Natural killer cell treated with Interleukin-12 subunit alpha and Interleukin-12 subunit beta and Interleukin-15 and Interleukin-18, amount 100 ng/mL, for 72 hours (primary cell): ENCODE results near the gene RPS27. TPM values are rescaled to one million over a fixed set of nuclear protein-coding genes. Genes with fewer than 3 reads are reported as not detected.
"Not testable (repeated sequence)": the region's sequence is repeated elsewhere in the genome, so short reads cannot be mapped to it uniquely, and the experiment has no call there.

Experiments
- ATAC-seq, 2 donors: fragments of 150-1000 bp; cut with Tn5 transposase in 1 of 2; sonication (Bioruptor Pico), chemical (Tn5 transposase) in 1 of 2; 2 replicates each; pipeline ENCODE4 v1.10.0; 2021
- DNase-seq: peaks from one replicate; pipeline ENCODE4 v3.0.0; 2022; ENCODE audit warnings: low spot score
- H3K27ac Mint-ChIP-seq, 2 donors: 1 replicate in 1 of 2; 2 replicates in 1 of 2; pipeline ENCODE4 v1.8.0; 2022; ENCODE audit warnings: mixed read lengths in 2 of 2, mild to moderate bottlenecking in 1 of 2, moderate library complexity in 1 of 2
- H3K27me3 Mint-ChIP-seq, 2 donors: 1 replicate in 1 of 2; 2 replicates in 1 of 2; pipeline ENCODE4 v1.8.0; 2022; ENCODE audit warnings: mixed read lengths in 2 of 2
- H3K36me3 Mint-ChIP-seq: one replicate; pipeline ENCODE4 v1.8.0; 2022; ENCODE audit warnings: mixed read lengths
- H3K4me1 Mint-ChIP-seq, 2 donors: 1 replicate in 1 of 2; 2 replicates in 1 of 2; pipeline ENCODE4 v1.8.0; 2022; ENCODE audit warnings: low read depth in 2 of 2, mixed read lengths in 2 of 2, mild to moderate bottlenecking in 1 of 2
- H3K4me3 Mint-ChIP-seq: one replicate; pipeline ENCODE4 v1.8.0; 2022; ENCODE audit warnings: mixed read lengths
- H3K9me3 Mint-ChIP-seq: 2 replicates; pipeline ENCODE4 v1.8.0; 2022; ENCODE audit warnings: mixed read lengths
- total RNA-seq, 2 donors: library from RNA; stranded (reverse); gene quantifications; one replicate each; pipeline ENCODE4 v1.2.3, GENCODE V29; 2022

The RPS27 gene
- total RNA-seq, 2 donors from 2014 or later, result 370 to 905 TPM

DNA sequence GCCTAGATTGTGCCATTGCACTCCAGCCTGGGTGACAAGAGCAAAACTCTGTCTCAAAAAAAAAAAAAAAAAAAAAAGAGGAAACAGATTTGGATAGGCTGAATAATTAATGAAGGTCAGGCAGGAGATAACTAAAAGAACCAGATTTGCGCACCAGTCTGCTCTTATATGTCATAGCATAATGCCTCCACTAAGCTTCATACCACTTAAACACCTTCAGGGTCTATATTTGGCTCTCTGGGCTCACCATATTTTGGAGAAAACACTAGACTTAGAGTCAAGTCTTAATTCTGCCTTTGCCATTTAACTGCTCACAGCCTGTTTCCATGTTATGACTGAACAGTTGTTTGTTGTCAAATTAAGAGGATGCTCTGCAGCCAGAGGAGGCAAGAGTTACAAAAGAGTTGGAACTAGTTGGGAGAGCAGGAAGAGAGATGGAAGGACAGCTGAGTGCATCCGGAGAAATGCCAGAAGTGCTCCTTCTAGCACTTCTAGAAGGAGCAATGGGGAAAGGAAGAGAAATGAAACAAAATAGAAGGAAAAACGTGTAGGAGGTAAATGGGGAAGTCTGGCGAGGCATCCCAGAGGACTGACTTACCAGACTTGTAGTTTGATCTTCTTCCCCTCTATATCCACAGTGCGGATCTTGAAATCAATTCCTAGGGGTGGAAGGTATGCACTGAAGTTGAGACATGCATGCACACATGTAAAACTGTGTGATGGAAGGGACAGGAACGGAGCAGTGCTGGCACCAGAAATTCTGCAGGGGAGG lies 6.3 kb upstream of the RPS27 start:
- ATAC-seq (no peak), DNase-seq (peak; percentile 22)
- peak overlapping the region in 1 of 2 donors; percentile 1 for H3K27ac Mint-ChIP-seq
- peaks cover 18 to 29% of the 10 kb centered on the region in 2 donors for H3K4me1 Mint-ChIP-seq
- peaks cover 11 to 18% of the 10 kb centered on the region in 2 donors for H3K27me3 Mint-ChIP-seq
- no peaks in the 10 kb centered on the region for H3K36me3 Mint-ChIP-seq
- no peaks in the 10 kb centered on the region for H3K9me3 Mint-ChIP-seq
- peak overlapping the region; percentile 18 for H3K4me3 Mint-ChIP-seq

DNA sequence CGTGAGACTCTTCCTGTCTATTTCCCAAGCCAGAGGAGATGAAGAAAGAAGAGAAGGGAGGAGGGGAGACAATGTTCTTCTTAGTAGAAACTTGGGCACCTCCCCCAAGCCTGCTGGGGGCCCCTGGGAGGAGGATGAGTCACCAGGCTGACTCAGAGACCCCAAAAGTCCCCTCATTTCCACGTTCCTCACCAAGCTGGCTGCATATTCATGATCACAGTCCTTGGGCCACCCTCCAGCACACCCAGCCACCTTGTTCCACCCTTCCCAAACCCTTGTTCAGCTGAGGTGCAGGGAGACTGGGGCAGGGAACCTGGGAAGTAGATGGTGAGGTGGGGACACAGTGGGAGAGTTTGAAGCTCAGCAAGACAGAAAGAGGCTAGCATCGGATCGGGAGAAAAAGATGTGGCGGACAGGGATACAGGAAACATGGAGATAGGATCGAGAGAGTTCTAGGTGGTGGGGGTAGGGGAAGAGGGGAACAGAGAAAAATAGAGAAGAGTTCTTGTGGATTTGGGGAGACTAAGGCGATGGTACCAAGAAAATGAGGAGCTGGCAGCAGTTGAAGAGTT lies 5.1 kb upstream of the RPS27 start:
- Mint-ChIP-seq H3K9me3 (peaks cover 2% of the 10 kb centered on the region), H3K4me3 (peak overlapping the region; percentile 82), H3K27ac (peak overlapping the region; percentile 61 to 65), H3K36me3 (no peaks in the 10 kb centered on the region), H3K4me1 (peaks cover 24 to 37% of the 10 kb centered on the region in 2 donors), H3K27me3 (peaks cover 11 to 18% of the 10 kb centered on the region in 2 donors)
- ATAC-seq, result peak; percentile 60 to 69
- no peak for DNase-seq

DNA sequence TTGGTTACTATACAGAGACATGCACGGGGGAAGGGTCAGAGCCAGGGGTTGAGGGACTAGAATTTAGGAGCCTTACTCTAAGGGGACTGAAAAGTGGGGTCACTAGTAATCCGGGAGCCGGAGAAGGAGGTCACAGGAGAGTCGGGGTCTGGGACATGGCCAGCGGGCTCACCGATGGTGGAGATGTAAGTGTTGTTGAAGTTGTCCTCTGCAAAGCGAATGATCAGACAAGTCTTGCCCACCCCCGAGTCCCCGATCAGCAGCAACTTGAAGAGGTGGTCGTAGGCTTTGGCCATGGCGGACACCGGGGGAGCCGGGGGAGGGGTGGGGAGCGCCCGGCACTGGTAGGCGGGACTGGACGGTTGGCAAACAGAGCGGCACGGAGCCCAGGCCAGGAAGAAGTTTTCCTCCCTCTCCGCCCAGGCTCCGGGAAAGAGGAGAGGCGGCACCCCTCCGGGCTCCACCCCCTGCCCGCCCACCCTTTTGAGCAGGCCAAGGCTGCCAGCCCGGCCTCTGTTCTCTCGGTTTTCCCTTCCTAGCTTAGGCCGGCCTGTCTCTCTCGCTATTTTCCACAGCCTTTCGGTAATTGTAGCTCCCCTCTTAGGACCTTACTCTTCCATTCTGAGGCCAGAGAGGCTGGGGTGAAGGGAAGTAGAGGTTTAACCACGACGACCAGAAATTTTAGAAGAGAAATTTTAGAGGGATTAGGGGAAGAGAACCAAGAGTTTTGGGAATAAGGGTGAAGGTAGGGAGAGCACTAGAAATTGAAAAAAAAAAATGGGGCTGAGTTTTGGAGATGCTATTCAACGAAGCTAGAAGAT lies 4.4 kb upstream of the RPS27 start, which contains the start of gene RAB13:
Gene RAB13, minus strand, starts transcription at position 399 of the 821 bp plus-strand sequence. Its CDS starts 103 bp downstream, at position 296.
- H3K27ac Mint-ChIP-seq, result peak within 1 kb of the TSS; percentile 61 to 65
- peaks cover 2% of the 10 kb centered on the region for H3K9me3 Mint-ChIP-seq
- no peak for ATAC-seq
- peaks cover 2% of the 10 kb centered on the region for H3K36me3 Mint-ChIP-seq
- H3K4me3 Mint-ChIP-seq, result peak within 1 kb of the TSS; percentile 82
- H3K4me1 Mint-ChIP-seq, result peaks cover 28 to 41% of the 10 kb centered on the region in 2 donors
- H3K27me3 Mint-ChIP-seq, result peaks cover 11 to 18% of the 10 kb centered on the region in 2 donors
- no peak for DNase-seq

DNA sequence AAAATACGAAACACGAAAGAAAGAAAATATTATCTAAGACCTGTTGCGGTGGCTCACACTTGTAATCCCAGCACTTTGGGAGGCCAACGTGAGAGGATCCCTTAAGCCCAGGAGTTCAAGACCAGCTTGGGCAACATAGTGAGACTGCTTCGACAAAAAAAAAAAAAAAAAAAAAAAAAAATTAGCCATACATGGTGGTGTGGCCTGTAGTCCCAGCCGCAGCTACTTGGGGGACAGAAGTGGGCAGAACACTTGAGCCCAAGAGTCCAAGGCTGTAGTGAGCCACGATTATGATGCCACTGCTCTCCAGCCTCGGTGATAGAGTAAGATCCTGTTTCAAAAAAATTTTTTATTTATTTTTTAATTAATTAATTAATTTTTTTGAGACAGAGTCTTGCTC lies 2.9 kb upstream of the RPS27 start:
- no peak for ATAC-seq
- H3K9me3 Mint-ChIP-seq, result peaks cover 2% of the 10 kb centered on the region
- H3K4me3 Mint-ChIP-seq, result no peak overlapping the region
- no peak for DNase-seq
- peaks cover 11 to 18% of the 10 kb centered on the region in 2 donors for H3K27me3 Mint-ChIP-seq
- H3K27ac Mint-ChIP-seq, result peak overlapping the region in 1 of 2 donors; percentile 65
- H3K4me1 Mint-ChIP-seq, result peaks cover 40 to 54% of the 10 kb centered on the region in 2 donors
- H3K36me3 Mint-ChIP-seq, result peaks cover 16% of the 10 kb centered on the region

DNA sequence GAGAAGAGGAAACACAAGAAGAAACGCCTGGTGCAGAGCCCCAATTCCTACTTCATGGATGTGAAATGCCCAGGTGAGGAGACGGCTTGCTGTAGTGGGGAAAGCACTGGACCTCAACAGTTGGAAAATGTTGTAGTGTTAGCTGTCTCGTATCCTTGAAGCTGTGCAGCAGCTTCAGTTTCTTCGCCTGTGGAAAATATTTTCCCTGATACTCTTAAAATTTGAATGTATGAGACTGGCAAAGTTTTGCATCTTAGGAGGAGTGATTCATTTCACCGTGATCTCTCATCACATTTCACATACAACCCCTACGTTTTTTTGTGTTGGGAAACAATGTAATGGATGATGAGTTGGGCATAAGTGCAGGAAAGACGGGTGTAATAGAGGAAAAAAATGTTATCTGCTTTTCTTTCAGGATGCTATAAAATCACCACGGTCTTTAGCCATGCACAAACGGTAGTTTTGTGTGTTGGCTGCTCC lies 629 bp downstream of the RPS27 start:
- Mint-ChIP-seq H3K4me1 (peaks cover 42 to 45% of the 10 kb centered on the region in 2 donors), H3K36me3 (peaks cover 24% of the 10 kb centered on the region), H3K27ac (peak overlapping the region; percentile 95 to 98)

DNA sequence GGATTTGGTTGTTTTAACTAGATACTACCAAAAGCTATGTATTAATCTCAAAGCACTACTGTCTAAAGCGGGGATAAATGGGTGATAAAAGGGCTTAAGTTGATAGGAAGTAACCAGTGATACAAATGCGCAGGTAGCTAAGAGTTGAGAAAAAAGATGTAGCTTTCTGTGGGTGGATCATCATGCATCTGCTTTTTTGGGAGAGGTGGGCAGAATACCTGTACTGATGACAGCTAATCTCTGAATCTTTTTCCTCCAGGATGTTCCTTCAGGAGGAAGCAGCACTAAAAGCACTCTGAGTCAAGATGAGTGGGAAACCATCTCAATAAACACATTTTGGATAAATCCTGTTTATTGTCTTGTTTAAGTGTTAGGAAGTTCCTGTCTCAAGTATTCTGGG lies 1.2 kb downstream of the RPS27 start:
- Mint-ChIP-seq H3K36me3 (peaks cover 24% of the 10 kb centered on the region), H3K4me1 (peaks cover 36 to 39% of the 10 kb centered on the region in 2 donors), H3K4me3 (peak overlapping the region; percentile 95), H3K27me3 (no peaks in the 10 kb centered on the region), H3K27ac (peak overlapping the region; percentile 95 to 98), H3K9me3 (peaks cover 2% of the 10 kb centered on the region)
- no peak for ATAC-seq
- DNase-seq, result no peak

More for the DNA sequence above, 629 bp downstream of the RPS27 start:
- DNase-seq (no peak), ATAC-seq (no peak)
- peak overlapping the region; percentile 95 for H3K4me3 Mint-ChIP-seq
- H3K9me3 Mint-ChIP-seq, result peaks cover 2% of the 10 kb centered on the region
- H3K27me3 Mint-ChIP-seq, result no peaks in the 10 kb centered on the region

DNA sequence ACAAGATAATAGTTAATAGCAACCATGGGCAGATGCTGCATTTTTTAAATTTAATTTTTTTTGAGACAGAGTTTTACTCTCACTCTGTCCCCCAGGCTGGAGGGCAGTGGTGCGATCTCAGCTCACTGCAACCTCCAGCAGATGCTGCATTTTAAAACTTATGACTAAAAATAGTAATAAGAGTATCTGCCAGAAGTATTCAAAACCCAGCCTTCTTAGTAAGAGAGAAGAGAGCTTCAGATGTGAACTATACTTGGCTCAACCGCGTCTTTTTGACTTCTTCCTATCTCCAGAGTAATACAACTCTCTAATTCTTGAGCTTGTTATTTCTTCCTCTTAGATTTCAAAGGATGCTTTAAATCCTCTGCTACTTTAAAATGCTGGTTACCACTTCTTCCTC lies 4.6 kb downstream of the RPS27 start:
- Mint-ChIP-seq H3K27ac (no peak overlapping the region), H3K27me3 (no peaks in the 10 kb centered on the region), H3K9me3 (peaks cover 2% of the 10 kb centered on the region), H3K4me3 (no peak overlapping the region), H3K36me3 (peaks cover 24% of the 10 kb centered on the region), H3K4me1 (peaks cover 28 to 30% of the 10 kb centered on the region in 2 donors)
- ATAC-seq (no peak), DNase-seq (no peak)

DNA sequence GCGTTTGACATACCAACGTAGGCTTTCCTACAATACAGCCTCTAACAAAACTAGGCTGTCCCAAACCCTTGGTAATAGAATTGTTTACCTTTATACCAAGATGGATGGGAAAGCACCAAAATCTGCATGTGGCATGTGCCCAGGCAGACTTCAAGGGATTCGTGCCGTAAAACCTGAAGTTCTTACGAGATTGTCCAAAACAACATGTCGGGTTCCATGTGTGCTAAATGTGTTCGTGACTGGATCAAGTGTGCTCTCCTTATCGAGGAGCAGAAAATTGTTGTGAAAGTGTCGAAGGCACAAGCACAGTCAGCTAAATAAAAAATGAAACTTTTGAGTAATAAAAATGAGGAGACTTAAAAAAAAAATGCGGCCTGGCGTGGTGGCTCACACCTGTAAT lies 5.1 kb downstream of the RPS27 start:
- no peaks in the 10 kb centered on the region for H3K27me3 Mint-ChIP-seq
- no peak overlapping the region for H3K4me3 Mint-ChIP-seq
- peaks cover 23 to 25% of the 10 kb centered on the region in 2 donors for H3K4me1 Mint-ChIP-seq
- no peaks in the 10 kb centered on the region for H3K9me3 Mint-ChIP-seq
- DNase-seq (no peak), ATAC-seq (no peak)
- peaks cover 24% of the 10 kb centered on the region for H3K36me3 Mint-ChIP-seq
- H3K27ac Mint-ChIP-seq, result no peak overlapping the region

DNA sequence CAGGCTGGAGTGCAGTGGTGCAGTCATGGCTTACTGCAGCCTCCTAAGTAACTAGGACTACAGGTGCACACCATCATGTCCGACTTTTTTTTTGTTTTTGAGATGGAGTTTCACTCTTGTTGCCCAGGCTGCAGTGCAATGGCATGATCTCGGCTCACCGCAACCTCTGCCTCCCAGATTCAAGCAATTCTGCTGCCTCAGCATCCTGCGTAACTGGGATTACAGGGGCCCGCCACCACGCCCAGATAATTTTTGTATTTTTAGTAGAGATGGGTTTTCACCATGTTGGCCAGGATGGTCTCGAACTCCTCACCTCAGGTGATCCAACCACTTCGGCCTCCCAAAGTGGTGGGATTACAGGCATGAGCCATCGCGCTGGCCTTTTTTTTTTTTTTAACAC lies 6.3 kb downstream of the RPS27 start:
- Mint-ChIP-seq H3K4me1 (peaks cover 14 to 17% of the 10 kb centered on the region in 2 donors), H3K36me3 (peaks cover 15% of the 10 kb centered on the region)
- H3K4me3 Mint-ChIP-seq, H3K27ac Mint-ChIP-seq, H3K27me3 Mint-ChIP-seq, ATAC-seq, H3K9me3 Mint-ChIP-seq, DNase-seq: not testable (repeated sequence)

DNA sequence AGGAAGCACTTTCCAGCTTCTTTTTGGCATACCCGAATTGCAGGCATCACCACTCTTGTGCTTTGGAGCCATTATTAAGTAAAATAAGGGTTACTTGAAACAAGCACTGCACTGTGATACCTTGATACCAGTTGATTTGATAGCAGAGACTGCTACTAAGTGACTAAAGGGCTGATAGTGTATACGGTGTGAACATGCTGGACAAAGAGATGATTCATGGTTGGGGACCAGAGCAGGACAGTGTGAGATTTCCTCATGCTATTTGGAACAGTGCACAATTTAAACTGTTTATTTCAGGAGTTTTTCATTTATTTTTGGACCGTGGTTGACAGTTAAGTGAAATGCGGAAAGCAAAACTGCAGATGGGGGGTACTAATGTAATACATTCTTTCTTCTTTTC lies 9.9 kb downstream of the RPS27 start:
- Mint-ChIP-seq H3K4me3 (no peak overlapping the region), H3K4me1 (peaks cover 4% of the 10 kb centered on the region in 2 donors), H3K36me3 (peaks cover 4% of the 10 kb centered on the region), H3K27me3 (no peaks in the 10 kb centered on the region), H3K27ac (no peak overlapping the region), H3K9me3 (no peaks in the 10 kb centered on the region)
- ATAC-seq (no peak), DNase-seq (no peak)

DNA sequence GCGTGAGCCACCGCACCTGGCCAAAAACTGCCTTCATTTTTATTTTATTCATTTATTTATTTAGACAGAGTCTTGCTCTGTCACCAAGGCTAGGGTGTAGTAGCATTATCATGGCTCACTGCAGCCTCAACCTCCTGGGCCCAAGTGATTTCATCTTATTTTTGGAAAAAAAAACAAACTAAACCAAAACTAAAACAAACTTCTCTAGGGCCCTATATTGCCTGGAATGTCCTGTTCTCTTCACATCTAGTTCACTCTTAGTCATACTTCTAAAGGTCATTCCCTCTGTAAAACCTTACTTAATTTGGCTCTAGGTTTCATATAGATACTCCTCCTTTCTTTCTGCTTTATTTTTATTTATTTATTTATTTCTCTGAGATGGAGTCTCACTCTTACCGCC lies 15.6 kb downstream of the RPS27 start:
- ATAC-seq (no peak), DNase-seq (no peak)
- Mint-ChIP-seq H3K27ac (no peak overlapping the region), H3K36me3 (no peaks in the 10 kb centered on the region), H3K4me3 (no peak overlapping the region), H3K4me1 (no peaks in the 10 kb centered on the region), H3K9me3 (no peaks in the 10 kb centered on the region), H3K27me3 (no peaks in the 10 kb centered on the region)

DNA sequence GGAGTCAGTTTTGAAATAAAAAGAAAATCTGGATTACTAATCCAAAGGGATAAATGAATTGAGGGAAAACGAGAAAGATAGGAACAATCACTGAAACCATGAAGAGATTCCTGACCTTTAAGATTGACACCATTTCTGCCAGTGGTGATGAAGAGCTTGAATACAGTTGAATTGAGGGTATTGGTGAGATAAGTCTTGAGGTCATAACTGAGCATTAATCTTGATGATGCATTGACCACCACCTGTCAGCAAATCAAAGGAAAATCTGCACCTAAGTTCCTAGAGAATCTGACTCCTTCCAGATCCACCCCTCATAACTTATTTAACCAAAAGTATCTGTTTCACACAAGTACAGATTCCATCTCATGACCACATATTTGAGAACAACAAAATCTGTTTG lies 21.6 kb downstream of the RPS27 start:
- no peaks in the 10 kb centered on the region for H3K27me3 Mint-ChIP-seq
- H3K27ac Mint-ChIP-seq, result no peak overlapping the region
- no peak overlapping the region for H3K4me3 Mint-ChIP-seq
- H3K4me1 Mint-ChIP-seq, result peaks cover 0 to 4% of the 10 kb centered on the region in 2 donors
- no peaks in the 10 kb centered on the region for H3K36me3 Mint-ChIP-seq
- no peak for ATAC-seq
- no peak for DNase-seq
- no peaks in the 10 kb centered on the region for H3K9me3 Mint-ChIP-seq

DNA sequence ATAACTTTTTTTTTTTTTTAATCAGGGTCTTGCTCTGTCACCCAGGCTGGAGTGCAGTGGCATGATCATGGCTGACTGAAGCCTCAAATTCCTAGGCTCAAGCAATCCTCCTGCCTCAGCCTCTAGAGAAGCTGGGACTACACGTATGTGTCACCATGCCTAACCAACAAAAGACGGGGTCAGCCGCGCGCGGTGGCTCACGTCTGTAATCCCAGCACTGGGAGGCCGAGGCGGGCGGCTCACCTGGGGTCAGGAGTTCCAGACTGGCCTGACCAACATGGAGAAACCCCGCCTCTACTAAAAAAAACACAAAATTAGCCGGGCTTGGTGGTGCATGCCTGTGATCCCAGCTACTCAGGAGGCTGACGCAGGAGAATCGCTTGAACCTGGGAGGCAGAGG lies 22.0 kb downstream of the RPS27 start:
- not testable (repeated sequence) for H3K9me3 Mint-ChIP-seq, DNase-seq, H3K4me1 Mint-ChIP-seq, H3K27me3 Mint-ChIP-seq, H3K36me3 Mint-ChIP-seq, H3K27ac Mint-ChIP-seq, ATAC-seq, H3K4me3 Mint-ChIP-seq
